PC-3 (cell line): ENCODE results near the gene SART3. TPM values are rescaled to one million over a fixed set of nuclear protein-coding genes. Genes with fewer than 3 reads are reported as not detected.

Source experiments
- ATAC-seq: fragments of 200-7000 bp; cut with Tn5 transposase; 2 replicates; pipeline ENCODE4 v1.9.1; 2020; ENCODE audit warnings: mild to moderate bottlenecking, moderate library complexity
- BruUV-seq: library from RNA; stranded (reverse); fragments of 400-500 nt; replicated peaks from 2 replicates; lab custom pipeline; 2021; lab: Mats Ljungman, UMichigan
- CTCF ChIA-PET: fragments of 300-600 bp; sonication (Branson Sonifier 250); formaldehyde crosslinking; loops from one replicate; lab custom pipeline; 2022; ENCODE audit warnings: antibody characterized with exemption; lab: Charles Lee
- POLR2A ChIA-PET: fragments of 300-600 bp; sonication (Branson Sonifier 250); formaldehyde crosslinking; loops from one replicate; lab custom pipeline; 2022; ENCODE audit warnings: antibody characterized with exemption; ENCODE audit not compliant: unreplicated experiment; lab: Charles Lee
- DNase-seq: peaks from one replicate; pipeline ENCODE4 v3.0.0-alpha.2; 2015
- H2AFZ ChIP-seq: fragments of 300-600 bp; sonication (generic); 2 replicates; pipeline ENCODE4 v1.6.0; 2016; ENCODE audit warnings: antibody characterized with exemption, low read length
- H3F3A ChIP-seq: fragments of 300-600 bp; sonication (generic); one replicate; pipeline ENCODE4 v1.6.0; 2017; ENCODE audit warnings: antibody characterized with exemption, low read length, control low read depth, mild to moderate bottlenecking; ENCODE audit not compliant: unreplicated experiment
- H3K27ac ChIP-seq: fragments of 300-600 bp; sonication (generic); 2 replicates; pipeline ENCODE4 v1.5.1; 2016; ENCODE audit warnings: mild to moderate bottlenecking, low read length
- H3K27me3 ChIP-seq: fragments of 300-600 bp; sonication (generic); 2 replicates; pipeline ENCODE4 v1.6.1; 2016; ENCODE audit warnings: low read length, mixed read lengths
- H3K36me3 ChIP-seq: fragments of 300-600 bp; sonication (generic); 2 replicates; pipeline ENCODE4 v1.6.1; 2016; ENCODE audit warnings: low read depth, mixed run types, low read length, mixed read lengths
- H3K4me1 ChIP-seq: fragments of 300-600 bp; sonication (generic); 2 replicates; pipeline ENCODE4 v1.5.1; 2016; ENCODE audit warnings: low read length; ENCODE audit not compliant: insufficient read depth
- H3K4me2 ChIP-seq: fragments of 300-600 bp; sonication (generic); 2 replicates; pipeline ENCODE4 v1.6.0; 2016; ENCODE audit warnings: low read length
- H3K4me3 ChIP-seq: fragments of 300-600 bp; sonication (generic); 2 replicates; pipeline ENCODE4 v1.5.1; 2016; ENCODE audit warnings: mild to moderate bottlenecking, low read length, mixed read lengths
- H3K79me2 ChIP-seq: fragments of 300-600 bp; sonication (generic); 2 replicates; pipeline ENCODE4 v1.6.1; 2017; ENCODE audit warnings: low read length, mixed read lengths
- H3K9ac ChIP-seq: fragments of 300-600 bp; sonication (generic); 2 replicates; pipeline ENCODE4 v1.6.0; 2016; ENCODE audit warnings: mild to moderate bottlenecking, low read length
- H3K9me2 ChIP-seq: fragments of 300-600 bp; sonication (generic); replicated peaks from 2 replicates; pipeline ENCODE4 v1.6.1; 2016; ENCODE audit warnings: mixed run types, low read length, mixed read lengths
- H3K9me3 ChIP-seq: fragments of 300-600 bp; sonication (generic); 2 replicates; pipeline ENCODE4 v1.6.1; 2016; ENCODE audit warnings: low read length, mixed read lengths
- H4K20me1 ChIP-seq: fragments of 300-600 bp; sonication (generic); 2 replicates; pipeline ENCODE4 v1.6.1; 2016; ENCODE audit warnings: low read length, mixed read lengths
- CTCF ChIP-seq: fragments of 300-600 bp; sonication (generic); conservative IDR thresholded peaks from 2 replicates; pipeline ENCODE4 v1.5.1; 2017; ENCODE audit warnings: antibody characterized with exemption, low read depth, mild to moderate bottlenecking, low read length
- EZH2 ChIP-seq: fragments of 300-600 bp; sonication (generic); IDR thresholded peaks from one replicate; pipeline ENCODE4 v1.6.1; 2017; ENCODE audit warnings: antibody characterized with exemption, mild to moderate bottlenecking, low read length; ENCODE audit not compliant: unreplicated experiment
- EZH2phosphoT487 ChIP-seq: fragments of 300-600 bp; sonication (generic); IDR thresholded peaks from 2 replicates; pipeline ENCODE4 v1.6.1; 2018; ENCODE audit warnings: mild to moderate bottlenecking, antibody characterized with exemption, low read length, borderline replicate concordance
- intact Hi-C: fragments of 100-400 bp; cut with micrococcal nuclease; formaldehyde crosslinking; loops from 2 replicates; pipeline ENCODE4 v1.9.0; 2023
- total RNA-seq: library from RNA; depleted of rRNA; stranded (reverse); fragments of >200 nt; gene quantifications from 2 replicates; pipeline ENCODE4 v1.2.3, GENCODE V29; 2014

SART3 gene
- total RNA-seq, 1 experiment from 2014 or later: 165 TPM

- H3K4me3 ChIP-seq: no peak overlapping the region
- ChIA-PET CTCF (no interaction called here), POLR2A (no interaction called here)
- H3K9me3 ChIP-seq: no peaks in the 10 kb centered on the region
- H3K9ac ChIP-seq: no peak overlapping the region
- no peaks in the 10 kb centered on the region for H3F3A ChIP-seq
- no peak overlapping the region for H2AFZ ChIP-seq
- H3K4me1 ChIP-seq: no peaks in the 10 kb centered on the region
- TF ChIP-seq CTCF: no peak
- no peak overlapping the region for H3K4me2 ChIP-seq
- no peaks in the 10 kb centered on the region for H3K9me2 ChIP-seq
- no peak overlapping the region for H3K27ac ChIP-seq
- no peak for ATAC-seq
- BruUV-seq: no TSS peak
- intact Hi-C loops: no loop called here
- no peaks in the 10 kb centered on the region for H4K20me1 ChIP-seq
- H3K36me3 ChIP-seq: no peaks in the 10 kb centered on the region
- no peak for DNase-seq
- H3K27me3 ChIP-seq: no peaks in the 10 kb centered on the region
- H3K79me2 ChIP-seq: no peaks in the 10 kb centered on the region
These were observed 25.3 kb upstream of the SART3 start for GRCh38 chr12:108586306-108586705.

GRCh38 chr12:108585864-108586263 lies 24.9 kb upstream of the SART3 start:
- Histone ChIP-seq H3K9me2 (no peaks in the 10 kb centered on the region), H2AFZ (no peak overlapping the region), H4K20me1 (no peaks in the 10 kb centered on the region), H3K27ac (no peak overlapping the region), H3K79me2 (no peaks in the 10 kb centered on the region), H3K36me3 (no peaks in the 10 kb centered on the region), H3K9ac (no peak overlapping the region), H3K4me2 (no peak overlapping the region), H3K4me3 (no peak overlapping the region), H3F3A (no peaks in the 10 kb centered on the region), H3K27me3 (no peaks in the 10 kb centered on the region), H3K4me1 (no peaks in the 10 kb centered on the region), H3K9me3 (no peaks in the 10 kb centered on the region)
- ChIA-PET POLR2A (no interaction called here), CTCF (no interaction called here)
- intact Hi-C loops: no loop called here
- no TSS peak for BruUV-seq
- ATAC-seq (no peak), DNase-seq (no peak)
- TF ChIP-seq EZH2phosphoT487 (no peak), CTCF (no peak), EZH2 (no peak)

GRCh38 chr12:108584456-108585065 lies 23.6 kb upstream of the SART3 start:
- no peak overlapping the region for H3K27ac ChIP-seq
- DNase-seq (no peak), ATAC-seq (no peak)
- TF ChIP-seq EZH2phosphoT487 (no peak), CTCF (no peak), EZH2 (no peak)
- no peaks in the 10 kb centered on the region for H4K20me1 ChIP-seq
- H3K27me3 ChIP-seq: no peaks in the 10 kb centered on the region
- no peaks in the 10 kb centered on the region for H3K4me1 ChIP-seq
- H3K79me2 ChIP-seq: no peaks in the 10 kb centered on the region
- no peaks in the 10 kb centered on the region for H3K9me2 ChIP-seq
- H3F3A ChIP-seq: no peaks in the 10 kb centered on the region
- no peaks in the 10 kb centered on the region for H3K9me3 ChIP-seq
- ChIA-PET POLR2A (no interaction called here), CTCF (no interaction called here)
- no TSS peak for BruUV-seq
- H2AFZ ChIP-seq: no peak overlapping the region
- no peak overlapping the region for H3K9ac ChIP-seq
- H3K4me3 ChIP-seq: no peak overlapping the region
- no peak overlapping the region for H3K4me2 ChIP-seq
- intact Hi-C loops: no loop called here
- H3K36me3 ChIP-seq: no peaks in the 10 kb centered on the region
